Activated T-cell treated with anti-CD3 and anti-CD28 coated beads for 24 hours (primary cell): ENCODE data around the gene CMA1.
"Not testable (repeated sequence)": the region's sequence is repeated elsewhere in the genome, so short reads cannot be mapped to it uniquely, and the experiment has no call there.

Experiments used
- DNase-seq: peaks from one replicate; pipeline ENCODE4 v3.0.0-alpha.2; 2020; ENCODE audit warnings: low read depth

CMA1 gene

GRCh38 chr14:24508155-24508840, at the start of gene CMA1:
TSS of gene CMA1 (minus strand) at chr14:24508265. CDS start at chr14:24508235, 30 bp downstream.
- no peak for DNase-seq

GRCh38 chr14:24556756-24557155, 48.7 kb upstream of the CMA1 start:
- no peak for DNase-seq

GRCh38 chr14:24549064-24549463, 41.0 kb upstream of the CMA1 start:
- not testable (repeated sequence) for DNase-seq

- no peak for DNase-seq
Measured at GRCh38 chr14:24542346-24542936, 34.4 kb upstream of the CMA1 start.

GRCh38 chr14:24535737-24536136, 27.7 kb upstream of the CMA1 start:
- peak; percentile 7 for DNase-seq

- no peak for DNase-seq
Measured at GRCh38 chr14:24534286-24534685, 26.2 kb upstream of the CMA1 start.

GRCh38 chr14:24525877-24526620, 18.0 kb upstream of the CMA1 start:
- not testable (repeated sequence) for DNase-seq

- no peak for DNase-seq
Measured at GRCh38 chr14:24518851-24519250, 10.8 kb upstream of the CMA1 start.

- DNase-seq = no peak
Measured at GRCh38 chr14:24514209-24514608, 6.1 kb upstream of the CMA1 start.

- DNase-seq = no peak
Measured at GRCh38 chr14:24513009-24513408, 4.9 kb upstream of the CMA1 start.

- DNase-seq = no peak
Measured at GRCh38 chr14:24506443-24506842, 1.6 kb downstream of the CMA1 start.

GRCh38 chr14:24504425-24504950, 3.6 kb downstream of the CMA1 start:
- DNase-seq = no peak

GRCh38 chr14:24491586-24492408, 16.3 kb downstream of the CMA1 start:
- not testable (repeated sequence) for DNase-seq

- DNase-seq = no peak
Measured at GRCh38 chr14:24483604-24484252, 24.3 kb downstream of the CMA1 start.

- DNase-seq = not testable (repeated sequence)
Measured at GRCh38 chr14:24482699-24483303, 25.3 kb downstream of the CMA1 start.

- peak; percentile 28 for DNase-seq
Measured at GRCh38 chr14:24481622-24482324, 26.3 kb downstream of the CMA1 start.

GRCh38 chr14:24479999-24480398, 28.1 kb downstream of the CMA1 start:
- DNase-seq = not testable (repeated sequence)

- DNase-seq = no peak
Measured at GRCh38 chr14:24475261-24475660, 32.8 kb downstream of the CMA1 start.

GRCh38 chr14:24473211-24473610, 34.9 kb downstream of the CMA1 start:
- no peak for DNase-seq

GRCh38 chr14:24470450-24470849, 37.6 kb downstream of the CMA1 start:
- DNase-seq = not testable (repeated sequence)
